ENCODE data around the gene CACNG1.

- TF ChIP-seq, protein P1, sequence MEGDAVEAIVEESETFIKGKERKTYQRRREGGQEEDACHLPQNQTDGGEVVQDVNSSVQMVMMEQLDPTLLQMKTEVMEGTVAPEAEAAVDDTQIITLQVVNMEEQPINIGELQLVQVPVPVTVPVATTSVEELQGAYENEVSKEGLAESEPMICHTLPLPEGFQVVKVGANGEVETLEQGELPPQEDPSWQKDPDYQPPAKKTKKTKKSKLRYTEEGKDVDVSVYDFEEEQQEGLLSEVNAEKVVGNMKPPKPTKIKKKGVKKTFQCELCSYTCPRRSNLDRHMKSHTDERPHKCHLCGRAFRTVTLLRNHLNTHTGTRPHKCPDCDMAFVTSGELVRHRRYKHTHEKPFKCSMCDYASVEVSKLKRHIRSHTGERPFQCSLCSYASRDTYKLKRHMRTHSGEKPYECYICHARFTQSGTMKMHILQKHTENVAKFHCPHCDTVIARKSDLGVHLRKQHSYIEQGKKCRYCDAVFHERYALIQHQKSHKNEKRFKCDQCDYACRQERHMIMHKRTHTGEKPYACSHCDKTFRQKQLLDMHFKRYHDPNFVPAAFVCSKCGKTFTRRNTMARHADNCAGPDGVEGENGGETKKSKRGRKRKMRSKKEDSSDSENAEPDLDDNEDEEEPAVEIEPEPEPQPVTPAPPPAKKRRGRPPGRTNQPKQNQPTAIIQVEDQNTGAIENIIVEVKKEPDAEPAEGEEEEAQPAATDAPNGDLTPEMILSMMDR (conservative IDR thresholded peaks at IDR 0.05): no peak
- no peak for TF ChIP-seq EZH2 (IDR thresholded peaks at IDR 0.05; ENCODE audit: low read depth)
Observed at GRCh38 chr17:67027031-67027628, 17.2 kb upstream of the CACNG1 start.
